GF-D8 (cell line): Measurements from ENCODE around the gene SPHKAP.
"Not testable (repeated sequence)": the region's sequence is repeated elsewhere in the genome, so short reads cannot be mapped to it uniquely, and the experiment has no call there.

Source experiments
- DNase-seq: peaks from one replicate; lab custom pipeline; 2025; lab: John Stamatoyannopoulos, UW

Gene SPHKAP

DNA sequence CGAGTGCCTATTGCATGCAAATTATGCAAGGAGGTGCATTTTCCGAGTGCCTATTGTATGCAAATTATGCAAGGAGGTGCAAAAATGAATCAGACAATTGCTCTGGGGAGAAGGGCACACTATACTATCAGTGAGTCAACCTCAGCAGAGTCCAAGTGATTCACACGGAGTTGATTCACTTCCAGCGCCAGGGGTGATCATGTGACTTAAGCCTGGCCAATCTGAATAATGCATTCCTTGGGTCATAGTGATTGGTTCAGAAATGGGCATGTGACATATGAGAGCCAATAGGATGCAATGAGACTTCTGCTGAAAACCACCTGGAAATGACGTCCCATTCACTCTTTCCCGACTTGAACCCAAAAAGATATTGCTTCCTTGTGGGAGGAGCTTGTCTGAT lies 157.9 kb downstream of the SPHKAP start:
- no peak for DNase-seq

DNA sequence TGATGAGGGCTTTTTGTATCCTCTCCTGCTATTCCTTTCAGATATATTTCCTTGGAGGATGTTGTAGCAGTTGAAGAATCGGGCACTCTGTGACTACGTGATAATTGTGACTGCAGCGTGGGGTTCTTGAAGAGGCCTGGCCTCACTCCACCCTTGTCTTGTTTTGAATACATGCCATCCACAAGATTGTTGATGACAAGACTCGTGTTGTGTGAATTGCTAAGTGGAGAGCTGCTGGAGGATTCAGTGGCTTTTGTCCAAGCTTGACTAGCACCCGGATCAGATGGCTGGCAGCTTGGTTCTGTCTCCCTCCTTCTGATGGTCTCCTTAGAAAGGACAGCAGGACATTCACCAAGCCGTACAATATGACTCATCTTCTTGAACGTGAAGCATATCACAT lies 163.2 kb downstream of the SPHKAP start:
- DNase-seq = no peak

DNA sequence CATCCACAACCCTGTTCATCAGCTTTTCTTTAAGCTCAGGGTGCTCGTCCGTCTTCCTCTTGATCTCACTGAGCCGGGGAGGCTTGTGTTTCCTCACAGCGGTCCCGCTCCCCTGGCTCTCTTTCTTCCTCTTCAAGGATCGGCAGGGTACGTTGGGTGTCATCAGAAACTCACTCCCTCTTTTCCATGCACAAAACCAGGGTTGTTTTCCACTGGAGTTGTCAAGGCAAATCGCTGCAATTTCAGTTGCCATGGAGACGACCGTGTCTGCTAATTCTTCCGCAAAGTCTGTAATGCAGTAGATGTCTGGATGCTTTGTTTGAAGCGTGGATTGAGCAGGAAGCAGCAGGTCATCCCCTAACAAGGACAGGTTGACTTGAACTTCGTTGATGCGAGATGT lies 163.7 kb downstream of the SPHKAP start:
- no peak for DNase-seq

DNA sequence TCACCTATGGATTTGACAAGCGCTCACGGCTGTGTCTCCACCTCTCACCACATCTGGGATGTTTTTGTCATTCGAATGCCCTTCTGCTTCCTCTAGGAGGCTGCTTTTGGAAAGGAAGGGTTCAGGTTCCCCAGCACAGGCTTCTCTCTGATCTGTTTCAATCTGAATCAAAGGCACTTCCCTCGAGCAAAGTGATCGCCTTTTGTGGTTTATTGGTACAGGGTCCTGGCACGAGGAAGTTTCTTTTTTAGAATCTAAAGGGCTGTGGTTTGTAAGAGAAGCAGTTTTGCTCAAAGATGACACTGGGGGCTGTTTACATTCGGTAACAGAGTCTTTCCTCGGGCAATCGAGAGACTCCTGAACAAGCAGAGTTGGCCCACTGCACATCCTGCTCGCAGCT lies 165.1 kb downstream of the SPHKAP start:
- DNase-seq = no peak

DNA sequence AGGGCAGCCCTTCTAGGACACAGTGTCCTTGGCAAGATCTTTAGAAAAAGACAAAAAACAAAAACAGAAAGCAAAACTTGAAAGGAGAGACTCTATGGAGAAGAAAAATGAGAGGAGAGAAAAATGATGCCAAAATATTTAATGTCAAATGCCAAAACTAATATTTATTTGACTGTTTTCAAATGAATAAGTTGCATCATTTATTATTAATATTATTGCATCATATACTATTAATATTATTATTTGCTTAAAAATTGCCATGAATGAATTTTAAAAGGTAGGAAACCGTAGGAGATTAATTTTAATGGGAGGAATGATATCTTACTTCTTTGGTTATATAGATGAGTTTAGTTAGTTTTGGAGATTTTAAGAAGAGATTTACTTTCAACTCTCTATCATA lies 165.7 kb downstream of the SPHKAP start:
- DNase-seq = no peak

DNA sequence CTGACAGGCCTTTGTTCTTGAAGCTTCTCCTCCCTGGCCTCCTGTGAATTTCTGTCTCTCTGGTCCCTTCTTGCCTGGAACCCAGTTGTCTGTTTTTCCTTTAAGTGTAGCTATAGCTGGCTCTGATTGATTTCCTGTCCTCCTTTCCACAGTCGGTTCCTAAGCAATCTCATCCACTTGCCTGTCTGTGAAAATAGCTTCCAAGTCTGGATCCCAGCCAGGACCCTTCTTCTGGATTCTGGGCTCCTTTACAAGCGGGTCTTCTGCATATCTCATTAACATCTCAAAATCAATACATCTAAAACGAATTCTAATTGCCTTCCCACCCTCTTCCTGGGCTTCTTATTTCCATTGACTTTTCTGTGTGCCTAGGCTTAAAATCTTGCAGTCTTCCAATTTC lies 185.1 kb downstream of the SPHKAP start:
- no peak for DNase-seq

DNA sequence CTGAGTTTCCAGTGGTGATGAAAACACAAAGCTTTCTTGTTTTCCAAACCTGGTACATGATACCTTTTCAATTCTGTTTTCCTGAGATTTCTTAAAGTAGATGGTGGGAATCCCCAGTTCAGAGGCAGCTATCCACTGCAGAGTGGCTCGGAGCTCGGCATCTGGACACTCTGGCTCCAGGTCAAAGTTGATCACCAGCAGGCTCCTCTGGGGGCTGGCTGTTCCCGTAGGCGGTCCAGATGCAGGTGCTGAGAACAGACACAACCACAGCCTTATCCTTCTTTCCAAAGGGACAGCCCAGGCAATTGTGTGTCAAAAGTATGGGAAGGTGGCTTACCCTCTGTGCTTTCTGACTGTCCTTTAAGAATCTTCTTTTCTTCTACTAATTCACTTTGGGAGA lies 190.6 kb downstream of the SPHKAP start:
- DNase-seq = no peak

DNA sequence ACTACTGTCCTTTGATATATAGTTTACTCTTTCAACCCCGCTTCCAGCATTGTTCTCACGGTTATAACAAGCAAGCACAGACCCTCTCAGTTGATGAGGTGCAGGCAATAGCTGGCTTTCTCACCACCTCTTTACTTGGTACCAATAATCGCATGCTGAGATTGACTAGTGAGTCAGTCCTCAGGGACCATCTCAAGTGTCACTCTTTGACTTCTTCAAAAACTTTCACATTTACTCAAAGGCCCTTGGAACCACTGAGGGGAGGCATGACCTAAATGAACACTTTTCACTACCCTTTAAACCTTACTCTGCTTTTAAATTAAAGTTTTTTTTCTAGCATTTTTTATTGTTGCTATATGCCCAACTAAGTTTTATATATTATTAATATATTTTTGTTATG lies 208.2 kb downstream of the SPHKAP start:
- DNase-seq = no peak

DNA sequence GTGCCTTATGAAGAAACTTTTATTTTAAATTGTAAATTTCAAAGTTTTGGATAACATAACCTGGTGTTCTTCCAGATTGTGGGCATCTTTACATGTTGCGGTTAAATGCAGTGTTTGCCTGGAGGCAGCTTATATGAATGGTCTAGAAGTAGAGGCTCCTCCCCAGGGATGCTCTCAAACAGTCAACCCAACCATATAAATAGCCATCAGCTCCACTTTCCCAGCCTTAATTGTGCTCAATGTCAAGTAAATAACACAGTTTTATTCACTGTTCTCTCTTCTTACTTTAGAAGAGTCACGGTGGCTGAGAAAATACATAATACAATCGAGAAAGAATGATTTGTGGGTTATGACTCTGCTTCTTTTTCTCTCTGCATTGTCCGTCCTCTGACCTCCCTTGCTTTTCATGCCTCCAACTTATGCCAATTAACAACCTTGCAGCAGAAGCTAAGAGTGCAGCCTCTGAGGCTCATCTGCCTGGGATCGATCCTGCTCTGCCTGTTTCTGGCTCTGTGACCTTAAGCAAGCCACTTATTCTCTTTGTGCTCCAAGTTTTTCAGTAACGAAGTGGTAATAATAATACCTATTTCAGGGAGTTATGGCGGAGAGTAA lies 209.8 kb downstream of the SPHKAP start:
- DNase-seq = no peak

DNA sequence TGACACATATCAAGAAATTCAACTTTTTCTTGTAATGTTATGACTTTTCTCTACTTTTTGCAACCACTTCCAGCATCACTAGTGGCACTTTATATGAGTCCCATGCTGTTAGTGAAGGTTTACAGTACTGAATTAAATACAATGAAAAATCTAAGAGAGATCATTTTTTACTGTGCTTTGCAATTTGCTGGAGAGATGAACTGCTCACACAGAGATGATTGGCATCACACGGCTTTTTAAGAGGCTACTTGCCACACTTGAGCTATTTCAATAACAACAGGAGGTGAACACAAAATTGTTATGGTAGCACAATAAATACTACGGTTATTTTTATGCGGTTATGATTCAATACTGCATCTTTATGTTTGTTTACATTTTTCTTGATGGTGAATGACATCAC lies 221.2 kb downstream of the SPHKAP start:
- DNase-seq = no peak

DNA sequence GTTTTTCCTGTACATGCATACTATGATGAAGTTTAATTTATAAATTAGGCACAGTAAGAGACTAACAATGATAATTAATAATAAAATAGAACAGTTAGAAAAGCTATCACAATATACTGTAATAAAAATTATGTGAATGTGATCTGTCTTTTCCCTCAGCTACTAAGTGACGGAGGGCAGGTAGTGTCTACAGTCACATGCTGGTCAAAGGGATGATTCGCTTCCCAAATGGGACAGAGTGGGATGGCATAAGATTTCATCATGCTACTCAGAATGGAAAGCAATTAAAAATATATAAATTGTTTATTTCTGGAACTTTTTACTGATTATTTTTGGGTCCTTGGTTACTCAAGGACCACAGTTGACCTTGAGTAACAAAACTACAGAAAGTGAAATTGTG lies 238.5 kb downstream of the SPHKAP start:
- no peak for DNase-seq

DNA sequence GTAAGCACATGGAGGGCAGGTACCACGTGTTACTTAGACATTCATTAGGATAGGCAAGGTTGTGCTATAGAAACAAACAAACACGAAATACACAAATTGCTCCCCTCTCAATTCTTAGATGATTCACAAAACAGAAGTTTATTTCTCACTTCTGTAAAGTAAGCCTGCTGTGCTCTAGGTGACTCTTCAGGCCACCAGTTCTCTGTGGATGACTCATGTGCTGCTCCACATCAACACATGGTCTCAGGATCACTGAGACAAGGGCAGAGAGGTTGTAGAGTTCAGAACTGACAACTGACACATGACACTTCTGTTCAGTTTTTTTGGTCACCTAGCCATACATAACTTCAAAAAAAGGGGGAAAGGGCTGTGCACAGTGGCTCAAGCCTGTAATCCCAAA lies 239.5 kb downstream of the SPHKAP start:
- no peak for DNase-seq

DNA sequence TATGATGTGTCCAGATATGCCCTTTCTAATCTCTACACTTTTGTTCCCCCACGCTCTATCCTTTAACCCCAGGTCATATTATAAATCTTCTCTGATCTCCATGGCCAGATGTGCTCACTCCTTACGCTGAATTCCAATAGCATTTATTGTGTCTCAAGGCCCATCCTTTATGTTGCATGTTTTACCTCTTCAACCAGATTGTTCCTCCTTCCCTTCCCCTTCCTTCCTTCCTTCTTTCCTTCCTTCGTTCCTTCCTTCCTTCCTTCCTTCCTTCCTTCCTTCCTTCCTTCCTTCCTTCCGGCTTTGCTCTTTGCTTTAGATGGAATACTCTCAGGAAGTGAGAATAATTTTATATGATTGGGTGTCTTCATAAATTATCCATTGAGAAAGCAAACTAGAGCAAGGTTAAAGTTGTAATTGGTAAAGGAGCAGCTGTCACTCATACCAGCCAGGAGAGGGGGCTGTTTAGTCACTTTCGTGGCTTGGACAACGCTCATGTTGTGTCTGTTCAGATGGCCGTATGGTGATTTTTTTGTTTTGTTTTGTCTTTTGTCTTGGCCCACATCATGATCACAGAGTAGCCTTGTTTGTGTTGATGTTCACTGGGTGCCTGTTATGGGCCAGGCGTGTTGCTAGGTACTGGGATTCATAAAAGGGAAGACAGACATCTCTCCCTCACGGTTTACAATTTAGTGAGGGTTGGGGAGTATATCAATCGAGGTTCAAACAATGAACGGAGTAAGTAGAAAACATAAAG lies 242.0 kb downstream of the SPHKAP start:
- no peak for DNase-seq

DNA sequence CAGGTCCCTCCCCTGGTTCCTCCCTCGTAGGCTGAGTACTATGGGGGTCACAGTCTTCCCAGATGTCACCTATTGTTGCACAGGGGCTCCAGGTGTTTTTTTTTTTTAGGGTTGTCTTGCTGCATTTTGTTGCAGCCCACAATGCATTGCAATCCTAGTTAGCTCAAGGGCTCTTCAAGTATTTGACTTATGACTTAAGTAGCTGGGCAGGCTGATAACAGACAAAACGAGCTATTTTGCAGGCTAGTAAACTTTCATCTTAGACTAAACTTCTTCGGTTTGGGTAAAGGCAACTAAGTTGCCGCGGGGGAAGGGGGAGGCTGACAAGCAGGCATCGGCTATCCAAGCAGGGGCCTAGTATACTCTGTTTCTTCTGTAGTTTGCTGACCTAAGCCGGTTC lies 245.2 kb downstream of the SPHKAP start:
- not testable (repeated sequence) for DNase-seq

DNA sequence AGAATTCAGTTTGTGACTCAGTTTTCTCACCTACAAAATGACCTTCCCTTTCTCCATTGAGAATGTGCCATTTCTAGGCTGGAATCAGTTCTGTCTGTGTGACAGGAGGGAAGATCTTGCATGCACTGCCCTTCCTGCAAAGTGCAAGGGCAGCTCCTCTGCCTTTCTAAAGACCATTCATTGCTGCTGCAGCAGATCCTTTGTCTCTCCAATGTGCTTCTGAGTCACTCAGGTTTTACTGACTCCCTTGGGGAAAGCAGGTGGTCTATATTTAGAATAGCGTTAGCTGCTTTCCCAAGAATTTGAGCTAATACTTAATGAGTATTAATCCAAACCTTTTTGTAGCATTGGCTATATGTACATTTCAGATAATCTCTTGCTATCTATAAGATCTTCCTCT lies 247.6 kb downstream of the SPHKAP start:
- DNase-seq = no peak

DNA sequence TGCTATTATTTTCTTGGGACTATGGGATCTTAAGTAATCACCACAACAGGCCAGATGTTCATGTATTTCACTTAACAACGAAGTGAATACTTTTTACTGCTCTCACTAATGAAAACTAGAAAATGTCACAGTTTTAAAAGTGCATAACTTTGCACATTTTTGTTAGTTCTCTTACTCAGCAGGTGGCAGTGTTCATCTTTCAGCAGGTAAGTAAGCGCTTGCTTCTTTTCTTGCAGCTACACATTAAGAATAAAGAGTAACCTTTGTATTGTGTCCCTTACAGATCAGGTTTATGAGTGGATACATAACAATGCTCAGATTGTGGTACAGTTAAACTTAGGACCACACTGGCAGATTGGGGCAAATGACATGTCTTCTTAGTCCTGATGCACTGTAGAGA lies 249.1 kb downstream of the SPHKAP start:
- no peak for DNase-seq

DNA sequence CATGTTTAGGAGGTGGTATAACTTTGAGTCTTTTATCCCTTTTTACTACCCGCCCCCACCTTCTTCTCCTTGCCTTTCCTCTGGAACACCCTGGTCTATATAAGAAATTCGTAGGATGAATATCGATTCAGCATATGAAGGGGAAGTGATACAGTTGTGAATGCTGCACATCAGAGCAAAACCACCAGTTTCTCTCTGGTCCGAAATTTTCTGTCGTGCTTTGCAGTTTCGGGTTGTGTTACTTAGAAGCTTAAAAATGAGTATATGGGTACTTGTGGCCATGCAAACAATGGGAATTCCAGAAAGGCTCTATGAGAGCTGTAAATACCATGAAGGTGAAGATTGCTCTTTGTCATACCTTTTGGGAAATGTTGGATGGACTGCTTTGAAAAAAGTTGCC lies 249.5 kb downstream of the SPHKAP start:
- DNase-seq = no peak
